NCI-H1694 treated with DMSO at 0.1 percent for 48 hours (cell line): ENCODE measurements around the gene LIN28A.

Source experiments
- DNase-seq: peaks from one replicate; lab custom pipeline; 2025; lab: John Stamatoyannopoulos, UW

The LIN28A gene

DNA sequence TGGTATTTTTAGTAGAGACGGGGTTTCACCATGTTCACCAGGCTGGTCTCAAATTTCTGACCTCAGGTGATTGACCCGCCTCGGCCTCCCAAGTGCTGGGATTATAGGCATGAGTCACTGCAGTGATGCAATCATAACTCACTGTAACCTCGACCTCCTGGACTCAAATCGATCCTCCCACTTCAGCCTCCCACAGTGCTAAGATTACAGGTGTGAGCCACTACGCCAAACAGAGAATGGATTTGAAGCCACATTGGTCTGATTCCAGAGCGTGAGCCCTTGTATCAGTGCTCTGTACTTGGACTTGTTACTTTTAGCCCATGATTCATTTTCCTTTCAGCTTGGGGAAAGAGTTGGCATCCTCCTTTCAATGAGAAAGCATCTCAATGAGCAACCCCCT, 23.2 kb upstream of the LIN28A start:
- DNase-seq, result no peak

DNA sequence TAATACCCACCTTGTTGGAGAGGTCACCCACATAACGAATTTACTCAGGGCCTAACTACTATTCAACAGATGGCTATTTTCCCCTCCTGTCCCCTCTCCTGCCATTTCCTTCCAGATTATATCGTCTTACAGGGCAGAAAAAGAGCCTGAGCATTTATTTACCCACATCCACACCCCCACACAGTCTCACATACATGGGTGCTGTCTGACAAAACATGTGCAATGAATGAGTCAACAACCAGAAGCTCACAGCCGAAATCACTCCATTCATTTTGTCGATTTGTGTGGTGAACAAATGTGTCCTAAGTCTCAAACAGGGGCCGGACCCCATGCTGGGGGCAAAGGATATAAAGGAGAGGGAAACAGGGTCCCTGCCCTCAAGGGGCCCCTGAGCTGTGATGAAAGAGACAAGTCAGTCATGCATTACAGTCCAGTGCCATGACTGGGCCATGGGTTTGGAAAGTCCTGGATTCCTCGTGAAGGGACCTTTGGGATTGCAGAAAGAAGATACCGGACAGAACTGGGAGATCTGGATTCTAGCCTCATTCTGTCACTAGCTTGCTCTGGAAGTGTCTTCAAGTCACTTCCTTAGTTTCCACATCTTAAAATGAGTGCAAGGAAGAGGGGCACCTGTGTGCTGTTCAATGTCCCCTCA, 21.7 kb upstream of the LIN28A start:
- DNase-seq, result no peak

DNA sequence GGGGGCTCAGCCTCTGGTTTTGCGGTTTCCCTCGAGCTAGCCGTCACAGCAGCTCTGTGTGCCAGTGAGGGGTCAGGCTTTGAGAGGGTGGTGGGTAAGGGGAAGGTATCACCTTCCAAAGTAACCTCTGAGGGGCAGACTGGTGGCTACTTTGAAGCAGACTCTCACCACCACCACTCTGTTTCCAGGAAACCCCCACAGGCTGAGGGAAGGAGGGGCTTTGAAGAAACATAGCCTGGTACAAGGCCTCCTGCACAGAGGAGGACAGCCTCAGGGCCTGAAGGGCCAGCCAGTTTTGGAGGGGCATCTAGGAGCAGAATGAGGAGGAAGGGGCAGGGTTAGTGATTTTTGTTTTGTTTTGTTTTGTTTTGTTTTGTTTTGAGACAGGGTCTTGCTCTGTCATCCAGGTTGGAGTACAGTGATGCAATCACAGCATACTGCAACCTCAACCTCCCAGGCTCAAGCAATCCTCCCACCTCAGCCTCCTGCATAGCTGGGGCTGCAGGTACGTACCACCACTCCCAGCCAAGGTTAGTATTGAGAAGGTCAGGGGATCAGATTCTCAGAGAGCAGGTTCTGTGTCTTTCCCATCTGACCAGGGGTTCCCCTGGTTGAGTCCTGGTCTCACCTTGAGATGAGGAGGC, 20.9 kb upstream of the LIN28A start:
- DNase-seq, result no peak

DNA sequence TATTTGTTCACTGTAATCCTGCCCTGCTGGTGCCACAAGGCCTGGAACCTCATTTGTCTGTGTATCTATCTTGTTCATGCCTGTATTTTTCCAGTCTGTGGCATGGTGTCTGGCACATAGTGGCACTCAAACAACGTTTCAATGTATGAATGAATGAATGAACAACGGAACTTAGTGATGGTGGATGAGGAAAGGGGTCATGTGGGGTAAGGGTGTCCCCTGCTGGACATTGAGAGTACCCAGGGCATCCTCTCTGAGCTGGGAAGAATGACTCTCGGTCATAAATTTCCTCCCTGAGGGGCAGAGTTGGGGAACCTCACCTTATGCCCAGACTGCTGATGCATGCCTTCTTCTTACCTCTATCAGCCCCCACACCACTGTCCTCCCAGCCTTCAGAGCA, 19.2 kb upstream of the LIN28A start:
- DNase-seq, result no peak

DNA sequence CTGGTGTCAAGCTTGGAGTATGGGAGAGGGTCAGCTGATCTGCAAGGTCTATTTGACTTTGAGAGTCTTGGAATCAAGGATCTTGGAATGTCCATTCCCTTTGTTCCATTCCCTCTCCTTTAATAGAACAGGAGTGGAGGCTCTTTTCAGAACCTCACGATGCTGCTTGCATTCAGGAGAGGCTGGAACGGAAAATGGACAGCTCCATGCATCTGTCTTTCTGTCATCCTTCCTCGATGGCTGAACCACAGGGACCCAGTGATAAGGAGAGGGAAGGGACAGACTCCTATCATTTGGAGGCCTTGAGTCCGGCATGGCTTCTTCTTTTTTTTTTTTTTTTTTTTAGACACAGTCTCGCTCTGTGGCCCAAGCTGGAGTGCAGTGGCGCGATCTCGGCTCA, 14.9 kb upstream of the LIN28A start:
- no peak for DNase-seq

DNA sequence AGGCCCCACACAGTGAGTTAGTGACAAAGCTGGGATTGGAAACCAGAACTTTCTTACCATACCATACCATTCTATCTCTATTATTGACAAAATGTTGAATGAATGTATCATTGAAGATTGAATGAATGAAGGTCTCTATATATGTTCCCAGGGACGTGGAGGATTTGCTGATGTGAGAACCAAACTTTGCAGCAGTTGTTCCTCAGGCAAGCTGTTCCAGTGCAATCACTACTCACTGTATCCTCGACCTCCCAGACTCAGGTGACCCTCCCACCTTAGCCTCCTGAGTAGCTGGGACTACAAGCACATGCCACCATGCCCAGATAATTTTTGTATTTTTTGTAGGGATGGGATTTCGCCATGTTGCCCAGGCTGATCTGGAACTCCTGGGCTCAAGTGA, 11.6 kb upstream of the LIN28A start:
- no peak for DNase-seq

DNA sequence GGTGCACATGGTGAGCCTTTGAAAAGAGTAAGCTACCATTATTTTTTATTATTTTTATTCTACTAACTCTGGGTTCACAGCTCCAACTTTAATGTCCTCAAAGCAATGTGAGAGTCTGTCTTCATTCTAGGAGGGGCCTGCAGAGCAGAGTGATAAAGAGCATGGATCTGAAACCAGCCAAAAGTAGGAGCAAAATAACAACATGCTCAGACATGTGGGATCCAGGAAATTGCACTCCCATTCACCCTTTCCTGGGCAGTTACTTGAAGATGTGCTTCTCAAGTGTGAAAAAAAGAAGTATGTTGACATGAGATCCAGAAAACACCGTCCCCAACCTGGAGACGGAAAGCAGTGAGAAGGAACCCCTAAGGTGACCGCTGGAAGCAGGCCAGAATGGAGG, 8.7 kb upstream of the LIN28A start:
- DNase-seq, result no peak

DNA sequence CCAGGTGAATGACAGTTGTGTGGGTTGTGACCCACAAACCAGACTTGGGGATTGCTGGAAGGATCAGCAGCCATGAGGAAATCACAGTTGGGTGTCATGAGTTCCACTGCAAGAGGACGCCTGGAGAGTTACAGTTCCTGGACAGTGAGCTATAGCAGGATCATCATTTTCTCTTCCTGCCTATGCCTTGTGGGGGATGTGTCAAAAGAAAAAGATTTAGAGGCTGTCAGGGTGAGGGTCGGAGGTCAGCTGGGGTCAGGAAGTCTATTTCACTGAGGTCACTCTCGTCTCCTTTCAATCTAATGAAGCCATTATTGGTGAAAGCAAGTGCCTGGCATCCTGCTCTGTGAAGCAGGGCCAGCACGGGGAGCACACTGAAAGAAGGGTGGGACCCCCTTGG, 7.0 kb upstream of the LIN28A start:
- no peak for DNase-seq

DNA sequence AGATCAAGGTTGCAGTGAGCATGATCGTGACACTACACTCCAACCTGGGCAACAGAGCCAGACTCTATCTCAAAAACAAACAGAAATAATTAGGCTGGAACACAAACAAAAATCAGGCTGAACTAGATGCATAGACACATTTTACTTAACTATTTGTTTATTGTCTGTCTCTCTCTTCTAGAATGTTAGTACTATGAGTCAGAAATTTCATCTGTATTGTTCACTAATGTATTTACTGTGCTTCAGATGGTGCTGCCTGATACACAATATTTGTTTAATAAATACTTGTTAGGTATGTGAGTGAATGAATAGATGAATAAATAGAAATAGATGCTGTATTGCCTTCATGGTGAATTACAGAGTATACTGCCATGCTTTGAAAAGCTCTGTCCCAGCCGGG, 6.0 kb upstream of the LIN28A start:
- DNase-seq, result no peak

DNA sequence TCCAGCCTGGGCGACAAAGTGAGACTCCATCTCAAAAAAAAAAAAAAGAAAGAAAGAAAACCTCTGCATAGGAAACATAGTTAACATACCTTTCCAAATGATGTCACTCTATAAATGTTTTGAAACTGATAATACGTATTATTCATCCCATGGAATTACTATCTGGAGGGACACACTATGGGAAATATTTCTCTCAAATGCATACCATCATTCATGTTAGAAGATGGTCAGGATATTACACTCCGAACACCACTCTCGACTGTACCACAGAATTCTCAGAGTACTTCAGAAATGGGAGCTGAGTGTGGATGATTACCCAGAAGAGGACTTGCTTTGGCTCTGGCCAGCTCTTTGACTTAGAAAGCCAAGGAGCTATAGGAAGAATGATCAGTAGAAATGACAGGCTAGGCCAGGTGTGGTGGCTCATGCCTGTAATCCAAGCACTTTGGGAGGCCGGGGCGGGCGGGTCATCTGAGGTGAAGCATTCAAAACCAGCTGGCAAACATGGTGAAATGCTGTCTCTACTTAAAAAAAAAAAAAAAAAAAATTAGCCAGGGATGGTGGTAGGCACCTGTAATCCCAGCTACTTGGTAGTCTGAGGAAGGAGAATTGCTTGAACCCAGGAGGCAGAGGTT, 5.2 kb upstream of the LIN28A start:
- DNase-seq, result no peak

DNA sequence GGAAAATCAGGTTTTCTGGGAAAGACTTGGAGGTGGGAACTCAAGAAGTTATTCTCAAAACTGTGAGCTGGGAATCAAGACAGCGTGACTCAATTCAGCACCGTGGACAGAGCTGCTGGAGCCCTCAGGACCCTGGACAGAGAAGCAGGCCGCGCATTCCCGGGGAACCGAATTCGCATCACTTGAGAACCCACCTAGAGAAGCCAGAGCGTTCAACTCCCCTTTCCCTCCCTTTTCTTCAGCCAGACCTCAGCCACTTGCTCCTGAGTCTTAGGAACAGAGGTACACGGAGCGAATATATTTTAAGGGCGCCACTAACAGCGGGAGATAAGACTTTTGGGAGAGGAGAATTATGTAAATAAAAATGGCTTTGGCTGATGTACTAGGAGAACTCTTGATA, 2.0 kb upstream of the LIN28A start:
- DNase-seq, result no peak

DNA sequence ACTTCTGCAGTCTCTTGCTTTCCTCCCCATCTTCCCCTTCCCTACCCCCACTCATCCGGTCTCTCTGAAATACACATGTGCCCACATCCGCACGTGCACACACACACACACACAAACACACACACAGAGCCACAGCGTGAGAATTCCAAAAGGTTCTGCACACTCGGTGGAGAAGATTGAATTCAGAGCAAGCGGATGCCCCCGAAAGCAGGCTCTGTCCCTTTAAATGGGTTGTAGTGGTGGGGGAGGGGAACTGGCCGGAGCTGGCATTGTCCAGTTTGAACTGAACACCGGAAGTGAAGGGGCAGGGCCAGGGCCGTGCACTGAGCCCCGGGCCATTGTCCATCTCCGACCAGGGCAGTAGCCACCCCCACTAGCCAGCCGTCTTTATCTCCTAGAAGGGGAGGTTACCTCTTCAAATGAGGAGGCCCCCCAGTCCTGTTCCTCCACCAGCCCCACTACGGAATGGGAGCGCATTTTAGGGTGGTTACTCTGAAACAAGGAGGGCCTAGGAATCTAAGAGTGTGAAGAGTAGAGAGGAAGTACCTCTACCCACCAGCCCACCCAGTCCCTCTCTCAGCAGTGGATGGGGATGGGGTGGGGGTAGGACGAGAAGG, 1.3 kb upstream of the LIN28A start:
- no peak for DNase-seq

DNA sequence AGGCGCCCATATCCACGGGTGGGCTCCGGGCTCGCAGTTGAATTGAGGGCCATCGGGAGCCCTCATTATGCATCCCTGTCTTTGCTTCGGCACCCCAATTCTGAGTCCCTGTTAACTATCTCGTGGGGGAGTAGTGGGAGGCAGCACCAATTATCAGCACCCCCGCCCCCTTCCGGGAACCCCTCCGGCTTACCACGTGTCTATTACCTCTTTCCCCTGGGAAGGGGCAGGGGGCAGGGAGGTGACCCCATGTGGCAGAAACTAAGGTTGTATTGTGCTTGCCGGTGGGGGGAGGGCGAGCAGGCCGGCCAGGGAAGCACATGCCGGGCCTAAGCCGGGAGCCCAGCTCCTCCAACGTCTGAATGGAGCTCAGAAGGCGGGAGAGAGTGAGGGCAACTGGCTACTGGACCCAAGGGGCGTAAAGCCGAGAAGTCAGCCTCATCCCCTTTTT, 1.0 kb downstream of the LIN28A start:
- DNase-seq, result no peak

DNA sequence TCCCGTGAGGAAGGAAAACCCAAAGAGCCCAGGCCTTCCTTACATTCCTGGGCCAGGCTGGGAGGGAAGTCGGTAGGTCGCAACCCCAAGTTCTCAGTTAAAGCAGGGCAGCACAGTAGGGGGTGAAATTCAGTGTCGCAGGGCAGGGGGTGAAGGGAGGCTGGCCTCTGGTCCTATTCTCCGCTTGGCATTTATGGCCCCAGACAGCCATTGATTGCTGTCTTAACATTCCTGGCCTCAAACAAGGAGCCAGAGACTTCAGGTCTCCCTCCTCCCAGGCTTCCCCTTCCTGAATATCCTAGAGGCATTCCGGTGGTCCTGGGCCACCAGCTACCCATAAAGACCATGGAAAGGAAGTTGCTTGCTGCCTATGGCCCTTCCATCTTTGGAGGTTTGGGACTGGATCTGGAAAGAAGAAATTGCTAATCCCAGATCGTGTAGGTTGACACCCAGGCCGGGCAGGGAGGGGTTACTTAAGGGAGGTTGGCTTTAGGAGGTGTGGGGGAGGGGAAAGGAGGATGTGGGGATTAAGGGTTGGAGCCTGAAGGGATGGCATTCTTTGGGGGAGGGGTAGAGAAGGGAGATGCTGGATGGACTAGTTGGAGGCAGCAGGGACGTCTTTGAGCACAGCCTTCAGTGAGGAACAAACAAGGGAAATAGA, 1.7 kb downstream of the LIN28A start:
- no peak for DNase-seq

DNA sequence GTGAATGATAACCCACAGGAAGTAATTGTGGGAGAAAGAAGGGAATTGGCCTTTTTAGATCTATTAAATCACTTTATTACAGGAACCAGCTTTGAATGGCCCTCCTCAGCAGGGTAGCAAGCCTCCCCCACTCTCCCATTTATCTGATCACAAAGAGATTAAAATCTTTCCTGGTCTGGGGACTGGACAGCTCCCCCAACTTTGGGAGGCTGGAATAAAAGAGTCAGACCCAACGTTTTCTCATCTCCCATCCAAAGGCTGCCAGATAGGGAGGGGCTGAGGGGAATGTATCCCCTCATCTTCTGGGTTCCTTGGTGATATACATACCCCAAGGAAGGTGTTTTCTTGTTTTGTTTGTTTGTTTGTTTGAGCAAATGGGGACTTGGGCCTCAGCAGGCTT, 2.4 kb downstream of the LIN28A start:
- no peak for DNase-seq

DNA sequence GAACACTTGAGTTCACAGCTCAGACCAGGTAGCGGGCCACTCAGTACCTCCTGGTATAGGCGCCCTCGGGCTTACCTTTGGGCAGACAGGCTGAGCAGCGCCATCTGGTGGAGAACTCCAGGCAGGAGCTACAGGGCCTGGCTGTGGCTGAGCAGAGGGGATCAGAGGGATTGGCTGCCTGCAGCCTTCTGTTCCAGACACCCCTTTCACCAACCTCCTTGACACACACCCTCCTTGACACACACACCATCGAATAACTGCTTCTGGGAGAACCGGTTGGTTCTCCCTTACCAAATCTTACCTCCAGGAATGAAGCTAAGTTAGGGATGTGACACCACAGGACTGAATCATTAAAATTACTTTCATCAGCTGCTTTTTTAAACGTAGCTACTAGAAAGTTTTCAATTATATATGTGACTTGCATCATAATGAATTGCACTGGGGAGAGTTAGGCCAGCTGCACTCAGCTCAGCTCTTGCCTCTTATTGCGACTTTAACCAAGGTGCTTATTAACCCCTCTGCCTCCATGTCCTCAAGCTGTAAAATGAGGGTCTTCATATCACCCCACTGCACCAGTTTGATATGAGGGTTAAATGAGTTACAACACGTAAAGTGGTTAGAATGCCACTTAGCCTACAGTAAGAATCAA, 6.6 kb downstream of the LIN28A start:
- DNase-seq, result peak; percentile 58

DNA sequence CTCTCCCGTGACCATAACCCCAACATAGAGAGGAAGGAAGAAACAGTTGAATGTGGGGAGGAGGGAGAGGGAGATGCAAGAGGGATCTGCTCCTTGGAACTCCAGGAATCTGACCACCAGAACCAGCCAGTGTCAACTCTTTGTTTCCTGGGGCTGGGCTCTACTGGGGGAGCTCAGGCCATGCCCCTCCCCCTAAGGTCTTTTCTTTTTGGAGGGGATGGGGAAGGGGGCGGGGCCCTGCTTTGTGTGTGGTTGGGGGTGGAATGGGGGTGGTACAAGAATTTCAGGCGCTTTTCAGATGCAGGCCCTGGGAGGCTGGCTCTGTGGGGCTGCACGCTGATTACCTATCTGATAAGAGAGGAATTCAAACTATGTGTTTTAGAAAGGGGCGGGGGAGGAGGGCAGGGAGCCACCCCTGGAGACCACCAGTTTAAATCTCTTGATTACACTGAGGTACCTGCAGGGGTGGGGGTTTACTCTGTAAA, 8.3 kb downstream of the LIN28A start:
- DNase-seq, result no peak

DNA sequence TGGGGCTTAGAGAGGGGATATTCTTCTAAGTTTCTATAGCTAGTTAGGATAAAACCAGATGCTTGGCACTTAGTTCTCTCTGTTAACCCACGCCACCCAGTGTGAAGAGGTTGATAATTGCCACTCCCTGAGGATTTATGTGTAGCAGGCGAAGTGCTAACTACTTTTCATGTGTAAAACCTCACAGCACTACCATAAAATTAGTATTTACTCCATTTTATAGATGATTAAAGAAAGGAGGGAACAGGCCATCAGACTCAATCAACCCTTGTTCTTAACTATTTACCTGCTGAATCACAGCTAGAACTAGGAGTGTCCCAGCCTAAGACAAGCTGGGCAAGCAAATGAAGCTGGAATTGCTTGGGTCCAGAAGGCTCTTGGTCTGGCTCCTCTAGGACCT, 8.9 kb downstream of the LIN28A start:
- DNase-seq, result no peak

DNA sequence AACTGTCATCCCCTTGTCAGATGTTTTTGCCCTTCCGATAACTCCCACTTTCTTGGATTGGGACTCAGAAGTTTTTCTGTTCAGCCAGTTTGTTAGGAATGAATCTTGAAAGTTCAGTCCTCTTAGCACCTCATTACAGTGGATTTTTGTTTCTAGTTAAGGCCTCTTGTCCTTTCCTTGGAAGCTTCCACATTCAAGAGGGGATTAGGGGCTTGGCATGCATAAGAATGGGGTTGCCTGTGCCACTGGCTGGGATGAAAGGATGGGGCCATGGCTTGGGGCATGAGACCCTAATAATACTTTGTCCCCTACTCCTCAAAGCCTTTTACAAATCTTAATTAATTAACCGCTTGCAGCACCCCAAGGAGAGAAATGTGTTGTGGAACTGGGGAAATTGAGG, 19.1 kb downstream of the LIN28A start:
- no peak for DNase-seq

DNA sequence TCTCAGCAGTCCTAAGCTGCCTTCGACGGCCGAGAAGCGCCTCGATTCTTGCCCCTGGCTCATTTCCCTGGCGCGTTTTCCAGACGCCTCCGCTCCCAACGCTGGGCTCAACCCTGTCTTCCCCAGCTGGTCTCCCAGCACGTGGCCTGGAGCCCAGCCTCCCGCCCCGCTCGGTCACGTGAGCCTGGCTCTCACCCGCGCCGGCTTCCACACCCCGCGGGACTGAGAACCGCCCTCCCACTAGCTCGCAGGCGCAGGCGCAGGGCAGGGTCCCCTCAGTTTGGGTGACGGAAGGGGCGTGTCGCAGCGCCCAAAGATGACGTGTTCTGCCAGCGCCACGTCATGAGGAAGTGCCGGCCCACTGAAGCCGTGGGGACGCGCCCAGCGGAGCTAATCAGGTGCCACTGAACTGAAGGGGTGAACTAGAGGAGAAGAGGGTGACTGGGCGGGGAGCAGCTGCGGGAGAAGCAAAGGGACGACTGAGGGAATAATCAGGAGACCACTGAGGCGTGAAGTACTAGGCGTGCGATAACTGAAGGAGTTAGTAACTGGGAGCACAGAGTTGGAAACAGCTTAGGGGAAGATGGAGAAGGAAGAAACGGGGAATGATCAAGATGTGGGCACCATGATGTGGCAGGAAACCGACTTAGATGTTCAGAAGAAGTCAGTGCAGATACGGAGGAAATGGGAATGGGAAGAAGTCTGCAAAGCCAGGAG, 21.5 kb downstream of the LIN28A start, which contains the start of gene DHDDS:
DHDDS (plus strand) TSS at position 343 of the 717 bp plus-strand sequence. CDS start 625 bp downstream, outside the sequence.
- DNase-seq, result peak; percentile 91

DNA sequence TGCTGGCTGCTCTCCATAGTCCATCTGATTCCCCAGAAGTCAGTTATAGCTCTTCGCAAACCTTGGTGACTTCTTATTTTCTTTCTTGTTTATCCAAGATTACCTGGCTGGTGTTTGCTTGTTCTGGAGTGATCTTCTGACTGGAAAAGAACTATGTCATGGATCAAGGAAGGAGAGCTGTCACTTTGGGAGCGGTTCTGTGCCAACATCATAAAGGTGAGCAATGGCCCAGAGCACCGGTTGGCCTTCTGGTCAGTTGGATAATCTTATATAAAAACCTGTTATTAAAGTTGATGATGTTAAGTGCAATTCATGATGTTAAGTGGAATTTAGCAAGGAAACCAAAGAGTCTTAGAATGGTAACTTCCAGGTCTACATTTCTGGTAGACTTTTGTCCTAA, 22.2 kb downstream of the LIN28A start:
- no peak for DNase-seq
